ENCODE data around the gene USP31.

Gene USP31

GRCh38 chr16:23055481-23055880 is 93.8 kb downstream of the USP31 start:
- Histone ChIP-seq H3K9ac (ENCODE audit: low read depth, low read length) (no peak overlapping the region), H3K4me1 (ENCODE audit: control insufficient read depth, insufficient read depth, low read length) (no peaks in the 10 kb centered on the region), H3K4me2 (ENCODE audit: low read length) (no peak overlapping the region), H3K27me3 (ENCODE audit: control insufficient read depth, insufficient read depth, low read length) (peaks cover 17% of the 10 kb centered on the region), H3K4me3 (ENCODE audit: low read length) (no peak overlapping the region), H3K36me3 (ENCODE audit: insufficient read depth, low read length) (no peaks in the 10 kb centered on the region), H3K9me3 (replicated peaks; ENCODE audit: low read length) (no peaks in the 10 kb centered on the region)

- Histone ChIP-seq H3K27me3 (ENCODE audit: control insufficient read depth, insufficient read depth, low read length) (peaks cover 14% of the 10 kb centered on the region), H3K4me3 (ENCODE audit: low read length) (no peak overlapping the region), H3K4me2 (ENCODE audit: low read length) (no peak overlapping the region), H3K4me1 (ENCODE audit: control insufficient read depth, insufficient read depth, low read length) (no peaks in the 10 kb centered on the region), H3K36me3 (ENCODE audit: insufficient read depth, low read length) (no peaks in the 10 kb centered on the region), H3K9ac (ENCODE audit: low read depth, low read length) (no peak overlapping the region), H3K9me3 (replicated peaks; ENCODE audit: low read length) (no peaks in the 10 kb centered on the region)
Observed at GRCh38 chr16:23052908-23053580, 96.2 kb downstream of the USP31 start.

- H3K36me3 ChIP-seq (ENCODE audit: insufficient read depth, low read length), result no peaks in the 10 kb centered on the region
- H3K9ac ChIP-seq (ENCODE audit: low read depth, low read length), result no peak overlapping the region
- no peaks in the 10 kb centered on the region for H3K9me3 ChIP-seq (replicated peaks; ENCODE audit: low read length)
- peaks cover 14% of the 10 kb centered on the region for H3K27me3 ChIP-seq (ENCODE audit: control insufficient read depth, insufficient read depth, low read length)
- H3K4me2 ChIP-seq (ENCODE audit: low read length), result no peak overlapping the region
- H3K4me1 ChIP-seq (ENCODE audit: control insufficient read depth, insufficient read depth, low read length), result no peaks in the 10 kb centered on the region
- no peak overlapping the region for H3K4me3 ChIP-seq (ENCODE audit: low read length)
Observed at GRCh38 chr16:23052221-23052620, 97.0 kb downstream of the USP31 start.

- H3K36me3 ChIP-seq (ENCODE audit: insufficient read depth, low read length), result no peaks in the 10 kb centered on the region
- H3K4me3 ChIP-seq (ENCODE audit: low read length), result no peak overlapping the region
- no peaks in the 10 kb centered on the region for H3K9me3 ChIP-seq (replicated peaks; ENCODE audit: low read length)
- no peak overlapping the region for H3K4me2 ChIP-seq (ENCODE audit: low read length)
- H3K27me3 ChIP-seq (ENCODE audit: control insufficient read depth, insufficient read depth, low read length), result peaks cover 14% of the 10 kb centered on the region
- H3K9ac ChIP-seq (ENCODE audit: low read depth, low read length), result no peak overlapping the region
- H3K4me1 ChIP-seq (ENCODE audit: control insufficient read depth, insufficient read depth, low read length), result no peaks in the 10 kb centered on the region
Observed at GRCh38 chr16:23051587-23051986, 97.7 kb downstream of the USP31 start.

- H3K9ac ChIP-seq (ENCODE audit: low read depth, low read length), result no peak overlapping the region
- H3K4me2 ChIP-seq (ENCODE audit: low read length), result no peak overlapping the region
- H3K27me3 ChIP-seq (ENCODE audit: control insufficient read depth, insufficient read depth, low read length), result peaks cover 9% of the 10 kb centered on the region
- no peaks in the 10 kb centered on the region for H3K36me3 ChIP-seq (ENCODE audit: insufficient read depth, low read length)
- H3K4me1 ChIP-seq (ENCODE audit: control insufficient read depth, insufficient read depth, low read length), result no peaks in the 10 kb centered on the region
- H3K4me3 ChIP-seq (ENCODE audit: low read length), result no peak overlapping the region
- no peaks in the 10 kb centered on the region for H3K9me3 ChIP-seq (replicated peaks; ENCODE audit: low read length)
Observed at GRCh38 chr16:23048164-23048563, 101.1 kb downstream of the USP31 start.

GRCh38 chr16:23045025-23045424 is 104.2 kb downstream of the USP31 start:
- Histone ChIP-seq H3K9me3 (replicated peaks; ENCODE audit: low read length) (no peaks in the 10 kb centered on the region), H3K27me3 (ENCODE audit: control insufficient read depth, insufficient read depth, low read length) (no peaks in the 10 kb centered on the region), H3K36me3 (ENCODE audit: insufficient read depth, low read length) (no peaks in the 10 kb centered on the region), H3K4me2 (ENCODE audit: low read length) (no peak overlapping the region), H3K4me3 (ENCODE audit: low read length) (no peak overlapping the region), H3K4me1 (ENCODE audit: control insufficient read depth, insufficient read depth, low read length) (no peaks in the 10 kb centered on the region), H3K9ac (ENCODE audit: low read depth, low read length) (no peak overlapping the region)

GRCh38 chr16:23040246-23040645 is 109.0 kb downstream of the USP31 start:
- H3K27me3 ChIP-seq (ENCODE audit: control insufficient read depth, insufficient read depth, low read length), result no peaks in the 10 kb centered on the region
- no peaks in the 10 kb centered on the region for H3K9me3 ChIP-seq (replicated peaks; ENCODE audit: low read length)
- H3K9ac ChIP-seq (ENCODE audit: low read depth, low read length), result no peak overlapping the region

GRCh38 chr16:23039118-23039517 is 110.1 kb downstream of the USP31 start:
- no peak overlapping the region for H3K9ac ChIP-seq (ENCODE audit: low read depth, low read length)
- H3K36me3 ChIP-seq (ENCODE audit: insufficient read depth, low read length), result no peaks in the 10 kb centered on the region
- H3K4me2 ChIP-seq (ENCODE audit: low read length), result no peak overlapping the region
- H3K4me3 ChIP-seq (ENCODE audit: low read length), result no peak overlapping the region
- no peaks in the 10 kb centered on the region for H3K9me3 ChIP-seq (replicated peaks; ENCODE audit: low read length)
- H3K27me3 ChIP-seq (ENCODE audit: control insufficient read depth, insufficient read depth, low read length), result no peaks in the 10 kb centered on the region
- no peaks in the 10 kb centered on the region for H3K4me1 ChIP-seq (ENCODE audit: control insufficient read depth, insufficient read depth, low read length)

More at GRCh38 chr16:23040246-23040645, 109.0 kb downstream of the USP31 start:
- no peak overlapping the region for H3K4me2 ChIP-seq (ENCODE audit: low read length)
- no peaks in the 10 kb centered on the region for H3K4me1 ChIP-seq (ENCODE audit: control insufficient read depth, insufficient read depth, low read length)
- H3K4me3 ChIP-seq (ENCODE audit: low read length), result no peak overlapping the region
- no peaks in the 10 kb centered on the region for H3K36me3 ChIP-seq (ENCODE audit: insufficient read depth, low read length)

GRCh38 chr16:23035240-23035639 is 114.0 kb downstream of the USP31 start:
- H3K9me3 ChIP-seq (replicated peaks; ENCODE audit: low read length), result no peaks in the 10 kb centered on the region
- H3K4me1 ChIP-seq (ENCODE audit: control insufficient read depth, insufficient read depth, low read length), result no peaks in the 10 kb centered on the region
- H3K9ac ChIP-seq (ENCODE audit: low read depth, low read length), result no peak overlapping the region
- no peaks in the 10 kb centered on the region for H3K36me3 ChIP-seq (ENCODE audit: insufficient read depth, low read length)
- H3K27me3 ChIP-seq (ENCODE audit: control insufficient read depth, insufficient read depth, low read length), result no peaks in the 10 kb centered on the region
- no peak overlapping the region for H3K4me3 ChIP-seq (ENCODE audit: low read length)
- no peak overlapping the region for H3K4me2 ChIP-seq (ENCODE audit: low read length)

- H3K36me3 ChIP-seq (ENCODE audit: insufficient read depth, low read length), result no peaks in the 10 kb centered on the region
- no peaks in the 10 kb centered on the region for H3K9me3 ChIP-seq (replicated peaks; ENCODE audit: low read length)
- no peak overlapping the region for H3K4me2 ChIP-seq (ENCODE audit: low read length)
- no peaks in the 10 kb centered on the region for H3K27me3 ChIP-seq (ENCODE audit: control insufficient read depth, insufficient read depth, low read length)
- H3K4me3 ChIP-seq (ENCODE audit: low read length), result no peak overlapping the region
- H3K9ac ChIP-seq (ENCODE audit: low read depth, low read length), result no peak overlapping the region
- H3K4me1 ChIP-seq (ENCODE audit: control insufficient read depth, insufficient read depth, low read length), result no peaks in the 10 kb centered on the region
Observed at GRCh38 chr16:23031508-23032098, 117.6 kb downstream of the USP31 start.

GRCh38 chr16:23029733-23030420 is 119.4 kb downstream of the USP31 start:
- Histone ChIP-seq H3K4me1 (ENCODE audit: control insufficient read depth, insufficient read depth, low read length) (no peaks in the 10 kb centered on the region), H3K9me3 (replicated peaks; ENCODE audit: low read length) (no peaks in the 10 kb centered on the region), H3K27me3 (ENCODE audit: control insufficient read depth, insufficient read depth, low read length) (no peaks in the 10 kb centered on the region), H3K9ac (ENCODE audit: low read depth, low read length) (no peak overlapping the region), H3K4me3 (ENCODE audit: low read length) (no peak overlapping the region), H3K36me3 (ENCODE audit: insufficient read depth, low read length) (no peaks in the 10 kb centered on the region), H3K4me2 (ENCODE audit: low read length) (no peak overlapping the region)

Measured in skeletal muscle satellite cell (primary cell).